ENCODE measurements around the gene VPS51.

The VPS51 gene

DNA sequence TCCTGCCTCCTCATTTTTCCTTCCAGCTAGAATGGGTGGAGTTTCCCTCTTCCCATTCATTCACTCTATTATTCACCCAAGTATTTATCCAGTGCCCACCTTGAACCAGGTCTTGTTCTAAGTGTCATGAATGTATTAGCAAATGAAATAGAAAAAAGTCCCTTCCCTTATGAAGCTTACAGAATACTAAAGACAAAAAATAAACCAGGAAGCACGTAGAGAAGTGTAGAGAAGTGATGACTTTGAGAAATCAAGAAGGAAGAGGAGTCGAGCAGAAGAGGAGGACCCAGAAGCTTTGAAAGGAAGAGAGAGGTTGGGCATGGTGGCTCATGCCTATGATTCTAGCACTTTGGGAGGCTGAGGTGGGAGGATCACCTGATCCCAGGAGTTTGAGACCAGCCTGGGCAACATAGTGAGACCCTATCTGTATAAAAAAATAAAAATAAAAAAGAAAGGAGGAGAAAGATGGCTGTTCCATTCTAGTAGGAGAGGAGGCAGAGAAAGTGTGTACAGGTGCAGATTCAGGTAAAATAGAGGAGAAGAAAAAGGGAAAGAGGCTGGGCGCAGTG, 55.4 kb downstream of the VPS51 start:
- H3K4me3 ChIP-seq (ENCODE audit: low read depth, low read length), result no peak overlapping the region
- TF ChIP-seq, protein P1, sequence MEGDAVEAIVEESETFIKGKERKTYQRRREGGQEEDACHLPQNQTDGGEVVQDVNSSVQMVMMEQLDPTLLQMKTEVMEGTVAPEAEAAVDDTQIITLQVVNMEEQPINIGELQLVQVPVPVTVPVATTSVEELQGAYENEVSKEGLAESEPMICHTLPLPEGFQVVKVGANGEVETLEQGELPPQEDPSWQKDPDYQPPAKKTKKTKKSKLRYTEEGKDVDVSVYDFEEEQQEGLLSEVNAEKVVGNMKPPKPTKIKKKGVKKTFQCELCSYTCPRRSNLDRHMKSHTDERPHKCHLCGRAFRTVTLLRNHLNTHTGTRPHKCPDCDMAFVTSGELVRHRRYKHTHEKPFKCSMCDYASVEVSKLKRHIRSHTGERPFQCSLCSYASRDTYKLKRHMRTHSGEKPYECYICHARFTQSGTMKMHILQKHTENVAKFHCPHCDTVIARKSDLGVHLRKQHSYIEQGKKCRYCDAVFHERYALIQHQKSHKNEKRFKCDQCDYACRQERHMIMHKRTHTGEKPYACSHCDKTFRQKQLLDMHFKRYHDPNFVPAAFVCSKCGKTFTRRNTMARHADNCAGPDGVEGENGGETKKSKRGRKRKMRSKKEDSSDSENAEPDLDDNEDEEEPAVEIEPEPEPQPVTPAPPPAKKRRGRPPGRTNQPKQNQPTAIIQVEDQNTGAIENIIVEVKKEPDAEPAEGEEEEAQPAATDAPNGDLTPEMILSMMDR (IDR thresholded peaks at IDR 0.05; ENCODE audit: borderline replicate concordance, insufficient read depth, low read depth, low read length), result no peak

DNA sequence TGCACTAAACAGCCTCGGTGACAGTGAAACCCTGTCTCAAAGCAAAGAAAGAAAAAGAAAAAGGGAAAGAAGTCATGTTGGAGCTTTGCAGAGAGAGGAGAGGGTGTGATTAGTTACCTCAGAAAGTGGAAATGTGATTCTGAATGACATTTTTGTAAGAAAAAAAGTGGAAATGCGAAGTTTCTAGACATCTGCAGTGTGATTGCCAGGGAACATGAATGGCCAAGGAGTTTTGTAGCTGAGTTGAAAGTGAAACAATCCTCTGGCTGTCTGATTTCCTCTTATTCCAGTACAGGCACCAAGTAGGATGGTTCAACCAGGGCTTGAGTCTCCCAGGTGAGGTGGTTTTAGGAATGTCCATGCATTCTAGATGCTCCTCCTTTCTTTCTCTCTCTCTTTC, 56.1 kb downstream of the VPS51 start:
- H3K4me3 ChIP-seq (ENCODE audit: low read depth, low read length), result no peak overlapping the region
- TF ChIP-seq, protein P1 (IDR thresholded peaks at IDR 0.05; ENCODE audit: borderline replicate concordance, insufficient read depth, low read depth, low read length), result no peak

DNA sequence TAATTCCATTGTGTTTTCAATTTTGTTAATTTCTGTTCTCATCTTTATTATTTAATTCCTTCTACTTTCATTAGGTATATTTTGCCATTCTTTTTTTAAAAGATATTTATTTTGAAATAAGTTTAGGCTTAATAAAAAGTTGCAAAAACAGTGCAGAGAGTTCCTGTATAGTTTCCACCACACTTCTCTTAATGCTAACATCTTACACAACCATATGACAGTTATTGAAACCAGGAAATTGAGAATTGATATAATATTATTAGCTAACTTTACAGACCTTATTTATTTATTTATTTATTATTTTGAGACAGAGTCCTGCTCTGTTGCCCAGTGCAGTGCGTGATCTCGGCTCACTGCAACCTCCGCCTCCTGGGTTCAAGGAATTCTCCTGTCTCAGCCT, 60.2 kb downstream of the VPS51 start:
- TF ChIP-seq, protein P1 (IDR thresholded peaks at IDR 0.05; ENCODE audit: borderline replicate concordance, insufficient read depth, low read depth, low read length), result no peak
- no peak overlapping the region for H3K4me3 ChIP-seq (ENCODE audit: low read depth, low read length)

DNA sequence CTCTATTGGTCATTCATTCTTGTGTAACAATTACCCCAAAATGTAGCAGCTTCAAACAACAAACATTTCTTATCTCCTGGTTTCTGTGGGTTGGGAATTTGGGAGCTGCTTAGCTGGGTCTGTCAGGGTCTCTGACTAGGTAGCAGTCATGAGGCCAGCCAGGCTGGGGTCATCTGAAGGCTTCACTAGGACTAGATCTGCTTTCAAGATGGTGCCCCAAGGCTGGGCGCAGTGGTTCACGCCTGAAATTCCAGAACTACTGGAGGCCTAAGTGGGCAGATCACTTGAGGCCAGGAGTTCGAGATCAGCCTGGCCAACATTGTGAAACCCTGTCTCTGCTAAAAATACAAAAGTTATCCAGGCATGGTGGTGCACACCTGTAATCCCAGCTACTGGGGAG, 60.9 kb downstream of the VPS51 start:
- TF ChIP-seq, protein P1 (IDR thresholded peaks at IDR 0.05; ENCODE audit: borderline replicate concordance, insufficient read depth, low read depth, low read length), result no peak

DNA sequence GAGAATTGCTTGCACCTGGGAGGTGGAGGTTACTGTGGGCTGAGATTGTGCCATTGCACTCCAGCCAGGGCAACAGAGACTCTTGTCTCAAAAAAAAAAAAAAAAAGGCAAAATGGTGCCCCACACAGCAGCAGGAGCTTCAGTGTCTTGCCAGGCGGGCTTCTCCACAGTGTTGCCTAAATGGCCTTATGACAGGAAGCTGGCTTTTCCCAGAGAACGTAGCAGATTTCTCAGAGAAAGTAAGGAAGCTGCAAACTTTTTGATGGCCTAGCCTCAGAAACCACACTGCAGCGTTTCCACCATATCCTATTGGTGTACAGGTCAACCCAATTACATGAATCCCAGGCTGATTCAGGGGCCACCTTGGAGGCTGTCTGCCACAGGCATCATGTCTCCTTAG, 61.3 kb downstream of the VPS51 start:
- no peak overlapping the region for H3K4me3 ChIP-seq (ENCODE audit: low read depth, low read length)

More for the DNA sequence above, 60.9 kb downstream of the VPS51 start:
- no peak overlapping the region for H3K4me3 ChIP-seq (ENCODE audit: low read depth, low read length)

DNA sequence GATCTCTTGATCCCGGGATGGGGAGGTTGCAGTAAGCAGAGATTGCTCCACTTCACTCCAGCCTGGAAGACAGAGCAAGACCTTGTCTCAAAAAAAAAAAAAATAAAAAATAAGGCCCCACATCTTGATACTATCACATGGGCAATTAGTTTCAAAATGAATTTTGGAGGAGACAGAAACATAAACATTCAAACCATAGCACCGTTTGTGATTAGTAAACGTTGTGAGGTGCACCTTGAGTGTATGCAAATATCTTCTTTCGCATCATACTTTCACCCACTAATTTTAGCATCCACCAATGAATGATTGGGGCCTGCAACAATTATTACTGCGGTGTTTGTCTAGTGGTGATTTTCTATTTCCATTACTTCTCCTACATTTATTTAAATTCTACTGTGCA, 63.0 kb downstream of the VPS51 start:
- TF ChIP-seq, protein P1 (IDR thresholded peaks at IDR 0.05; ENCODE audit: borderline replicate concordance, insufficient read depth, low read depth, low read length), result no peak
- H3K4me3 ChIP-seq (ENCODE audit: low read depth, low read length), result no peak overlapping the region

More for the DNA sequence above, 61.3 kb downstream of the VPS51 start:
- TF ChIP-seq, protein P1 (IDR thresholded peaks at IDR 0.05; ENCODE audit: borderline replicate concordance, insufficient read depth, low read depth, low read length), result no peak

DNA sequence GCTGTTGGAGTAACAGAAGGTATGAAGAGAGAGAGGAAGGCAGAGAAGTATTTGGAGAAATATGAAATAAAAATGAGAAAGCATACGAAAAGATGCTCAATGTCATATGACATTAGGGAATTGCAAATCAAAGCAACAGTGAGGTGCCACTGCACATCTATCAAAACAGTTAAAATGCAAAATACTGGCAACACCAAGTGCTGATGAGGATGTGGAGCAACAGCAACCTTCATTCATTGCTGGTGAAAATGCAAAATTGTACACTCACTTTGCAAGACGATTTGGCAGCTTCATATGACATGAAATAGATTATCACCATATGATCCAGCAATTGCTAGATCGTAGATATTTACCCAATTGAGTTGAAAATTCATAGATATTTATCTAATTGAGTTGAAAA, 64.6 kb downstream of the VPS51 start:
- TF ChIP-seq, protein P1 (IDR thresholded peaks at IDR 0.05; ENCODE audit: borderline replicate concordance, insufficient read depth, low read depth, low read length), result no peak
- H3K4me3 ChIP-seq (ENCODE audit: low read depth, low read length), result no peak overlapping the region

All from GM12875 (cell line).